Measurements from ENCODE around the gene PEMT.

PEMT gene

GRCh38 chr17:17528696-17529652 is 62.5 kb downstream of the PEMT start:
- DNase-seq, result no peak

- no peak for DNase-seq
Observed at GRCh38 chr17:17527956-17528500, 63.5 kb downstream of the PEMT start.

GRCh38 chr17:17527534-17527933 is 64.0 kb downstream of the PEMT start:
- no peak for DNase-seq

GRCh38 chr17:17526369-17526768 is 65.1 kb downstream of the PEMT start:
- DNase-seq, result no peak

- no peak for DNase-seq
Observed at GRCh38 chr17:17525956-17526355, 65.6 kb downstream of the PEMT start.

- no peak for DNase-seq
Observed at GRCh38 chr17:17525311-17525710, 66.2 kb downstream of the PEMT start.

GRCh38 chr17:17523731-17524490 is 67.6 kb downstream of the PEMT start:
- DNase-seq, result no peak

GRCh38 chr17:17523001-17523730 is 68.3 kb downstream of the PEMT start:
- no peak for DNase-seq

GRCh38 chr17:17520599-17521232 is 70.8 kb downstream of the PEMT start:
- DNase-seq, result no peak

GRCh38 chr17:17519886-17520285 is 71.6 kb downstream of the PEMT start:
- DNase-seq, result no peak

GRCh38 chr17:17518951-17519350 is 72.6 kb downstream of the PEMT start:
- no peak for DNase-seq

- no peak for DNase-seq
Observed at GRCh38 chr17:17518014-17518413, 73.5 kb downstream of the PEMT start.

- no peak for DNase-seq
Observed at GRCh38 chr17:17516941-17517720, 74.4 kb downstream of the PEMT start.

GRCh38 chr17:17515934-17516930 is 75.3 kb downstream of the PEMT start:
- DNase-seq, result no peak

GRCh38 chr17:17514993-17515933 is 76.2 kb downstream of the PEMT start:
- DNase-seq, result no peak

GRCh38 chr17:17514361-17514992 is 77.0 kb downstream of the PEMT start:
- no peak for DNase-seq

GRCh38 chr17:17513626-17514025 is 77.9 kb downstream of the PEMT start:
- DNase-seq, result no peak

- DNase-seq, result no peak
Observed at GRCh38 chr17:17512866-17513265, 78.6 kb downstream of the PEMT start.
